WTC11 (cell line): ENCODE results near the gene SLC25A44. TPM values are rescaled to one million over a fixed set of nuclear protein-coding genes. Genes with fewer than 3 reads are reported as not detected.

Source experiments
- ATAC-seq: fragments of 200-7000 bp; cut with Tn5 transposase; 2 replicates; pipeline ENCODE4 v1.10.0; 2021; ENCODE audit warnings: mild to moderate bottlenecking, moderate library complexity
- CTCF ChIA-PET: fragments of 300-600 bp; sonication (Branson Sonifier 250); formaldehyde crosslinking; loops from one replicate; lab custom pipeline; 2021; ENCODE audit warnings: antibody characterized with exemption; lab: Charles Lee
- POLR2A ChIA-PET: fragments of 350-600 bp; sonication (Branson Sonifier 250); formaldehyde crosslinking; loops from one replicate; lab custom pipeline; 2021; ENCODE audit warnings: antibody characterized with exemption; lab: Charles Lee
- DNase-seq: peaks from one replicate; pipeline ENCODE4 v3.0.0; 2021; ENCODE audit warnings: low spot score
- H3K27ac Mint-ChIP-seq: 2 replicates; pipeline ENCODE4 v1.8.0; 2021; ENCODE audit warnings: mixed read lengths
- H3K27me3 Mint-ChIP-seq: 2 replicates; pipeline ENCODE4 v1.8.0; 2021; ENCODE audit warnings: low read depth, mild to moderate bottlenecking, moderate library complexity, mixed read lengths
- H3K36me3 Mint-ChIP-seq: 2 replicates; pipeline ENCODE4 v1.8.0; 2021; ENCODE audit warnings: mixed read lengths
- H3K4me1 Mint-ChIP-seq: 2 replicates; pipeline ENCODE4 v1.8.0; 2022; ENCODE audit warnings: mixed read lengths
- H3K4me3 Mint-ChIP-seq: 2 replicates; pipeline ENCODE4 v1.8.0; 2021; ENCODE audit warnings: mild to moderate bottlenecking, moderate library complexity, mixed read lengths
- H3K9me3 Mint-ChIP-seq: 2 replicates; pipeline ENCODE4 v1.8.0; 2021; ENCODE audit warnings: mixed read lengths
- CBFB ChIP-seq: sonication (generic); formaldehyde crosslinking; IDR thresholded peaks from 2 replicates; pipeline ENCODE4 v1.8.1; 2022; ENCODE audit warnings: mild to moderate bottlenecking, low read depth, missing genetic modification reagents
- GRHL2 ChIP-seq: fragments of 250-450 bp; sonication (Bioruptor Pico); IDR thresholded peaks from 2 replicates; pipeline ENCODE4 v1.8.0; 2022; ENCODE audit warnings: mild to moderate bottlenecking, moderate library complexity; ENCODE audit not compliant: insufficient replicate concordance, severe bottlenecking
- MYBL2 ChIP-seq: sonication (generic); formaldehyde crosslinking; IDR thresholded peaks from 2 replicates; pipeline ENCODE4 v1.8.1; 2023; ENCODE audit warnings: mild to moderate bottlenecking, moderate library complexity, missing genetic modification reagents
- TP53 ChIP-seq: sonication (generic); formaldehyde crosslinking; IDR thresholded peaks from 2 replicates; pipeline ENCODE4 v1.8.1; 2023; ENCODE audit warnings: mild to moderate bottlenecking, missing genetic modification reagents
- ZNF121 ChIP-seq: sonication (generic); formaldehyde crosslinking; IDR thresholded peaks from 2 replicates; pipeline ENCODE4 v1.8.0; 2023; ENCODE audit warnings: missing genetic modification reagents
- ZNF263 ChIP-seq: sonication (generic); formaldehyde crosslinking; IDR thresholded peaks from 2 replicates; pipeline ENCODE4 v1.8.1; 2022; ENCODE audit warnings: low read depth, mild to moderate bottlenecking, moderate library complexity, missing genetic modification reagents
- ZNF317 ChIP-seq: sonication (generic); formaldehyde crosslinking; IDR thresholded peaks from 2 replicates; pipeline ENCODE4 v1.8.1; 2023; ENCODE audit warnings: low read depth, mild to moderate bottlenecking, moderate library complexity, missing genetic modification reagents, borderline replicate concordance
- ZNF423 ChIP-seq: fragments of 250-450 bp; sonication (Bioruptor Pico); IDR thresholded peaks from 2 replicates; pipeline ENCODE4 v2.1.2; 2022; ENCODE audit warnings: mild to moderate bottlenecking, moderate library complexity
- total RNA-seq: library from RNA; stranded (reverse); gene quantifications from 3 replicates; pipeline ENCODE4 v1.2.3, GENCODE V29; 2021
- TF ChIP-seq, protein P1 (sequence below): sonication (generic); formaldehyde crosslinking; IDR thresholded peaks from 2 replicates; pipeline ENCODE4 v1.8.1; 2023; ENCODE audit warnings: mild to moderate bottlenecking, missing genetic modification reagents
- TF ChIP-seq, protein P2 (sequence below): sonication (generic); formaldehyde crosslinking; IDR thresholded peaks from 2 replicates; pipeline ENCODE4 v1.8.1; 2023; ENCODE audit warnings: mild to moderate bottlenecking, missing genetic modification reagents
- TF ChIP-seq, protein P3 (sequence below): sonication (generic); formaldehyde crosslinking; IDR thresholded peaks from 2 replicates; pipeline ENCODE4 v1.8.0; 2022; ENCODE audit warnings: mild to moderate bottlenecking, missing genetic modification reagents
- TF ChIP-seq, protein P4 (sequence below): sonication (generic); formaldehyde crosslinking; conservative IDR thresholded peaks from 2 replicates; pipeline ENCODE4 v1.8.1; 2023; ENCODE audit warnings: mild to moderate bottlenecking, low read depth, missing genetic modification reagents, moderate library complexity
- TF ChIP-seq, protein P5 (sequence below): sonication (generic); formaldehyde crosslinking; IDR thresholded peaks from 2 replicates; pipeline ENCODE4 v1.8.0; 2022; ENCODE audit warnings: mild to moderate bottlenecking, missing genetic modification reagents
- TF ChIP-seq, protein P6 (sequence below): fragments of 250-450 bp; sonication (Bioruptor Pico); conservative IDR thresholded peaks from 2 replicates; pipeline ENCODE4 v1.9.0; 2021; ENCODE audit warnings: mild to moderate bottlenecking
- TF ChIP-seq, protein P7 (sequence below): sonication (generic); formaldehyde crosslinking; IDR thresholded peaks from 2 replicates; pipeline ENCODE4 v1.8.0; 2022; ENCODE audit warnings: missing genetic modification reagents
- TF ChIP-seq, protein P8 (sequence below): sonication (generic); formaldehyde crosslinking; IDR thresholded peaks from 2 replicates; pipeline ENCODE4 v1.8.1; 2022; ENCODE audit warnings: low read depth, mild to moderate bottlenecking, moderate library complexity, missing genetic modification reagents, borderline replicate concordance
- TF ChIP-seq, protein P9 (sequence below): sonication (generic); formaldehyde crosslinking; IDR thresholded peaks from 2 replicates; pipeline ENCODE4 v1.8.1; 2022; ENCODE audit warnings: mild to moderate bottlenecking, missing genetic modification reagents, moderate library complexity, borderline replicate concordance
- TF ChIP-seq, protein P10 (sequence below): fragments of 250-450 bp; sonication (Bioruptor Pico); IDR thresholded peaks from 2 replicates; pipeline ENCODE4 v1.9.0; 2021; ENCODE audit warnings: mild to moderate bottlenecking

SLC25A44 gene
- total RNA-seq, 1 experiment from 2014 or later = 29.1 TPM

DNA sequence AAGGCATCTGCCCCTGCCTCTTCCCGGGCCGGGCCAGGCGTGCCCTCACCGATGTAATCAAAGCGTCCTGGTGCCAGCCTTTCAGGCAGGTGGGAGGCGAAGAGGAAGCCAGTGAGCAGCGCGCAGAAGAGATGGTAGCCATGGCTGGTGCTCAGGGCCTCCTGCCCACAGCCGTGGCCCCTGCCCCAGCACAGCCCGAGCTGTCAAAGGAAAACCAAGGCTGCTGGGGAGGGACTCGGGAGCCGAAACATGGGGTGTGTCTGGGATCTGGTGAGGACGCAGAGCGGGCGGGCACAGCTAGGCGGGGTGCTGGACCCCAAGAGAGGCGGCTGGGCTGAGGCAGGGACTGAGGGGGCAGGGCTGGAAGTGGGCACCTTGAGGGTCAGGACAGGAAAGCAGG is 50.8 kb downstream of the SLC25A44 start:
- ChIA-PET POLR2A (interaction anchor here (0.6 kb wide), 1 partner anchor 104 kb away, joined by 4 read pairs; no protein-coding TSS in a partner anchor), CTCF (interaction anchor here (0.7 to 5.1 kb wide), 6 partner anchors 15 to 115 kb away, joined by 3 to 84 read pairs (median 4); no protein-coding TSS in a partner anchor)
- H3K9me3 Mint-ChIP-seq = no peaks in the 10 kb centered on the region
- H3K4me1 Mint-ChIP-seq = peaks cover 22% of the 10 kb centered on the region
- H3K27ac Mint-ChIP-seq = peak overlapping the region; percentile 19; the same call in 1 of the 2 replicates
- ATAC-seq (no peak), DNase-seq (no peak)
- H3K4me3 Mint-ChIP-seq = peak overlapping the region; percentile 74
- H3K36me3 Mint-ChIP-seq = peaks cover 9% of the 10 kb centered on the region; the same call in 1 of the 2 replicates
- peaks cover 4% of the 10 kb centered on the region for H3K27me3 Mint-ChIP-seq
- TF ChIP-seq, protein P1, sequence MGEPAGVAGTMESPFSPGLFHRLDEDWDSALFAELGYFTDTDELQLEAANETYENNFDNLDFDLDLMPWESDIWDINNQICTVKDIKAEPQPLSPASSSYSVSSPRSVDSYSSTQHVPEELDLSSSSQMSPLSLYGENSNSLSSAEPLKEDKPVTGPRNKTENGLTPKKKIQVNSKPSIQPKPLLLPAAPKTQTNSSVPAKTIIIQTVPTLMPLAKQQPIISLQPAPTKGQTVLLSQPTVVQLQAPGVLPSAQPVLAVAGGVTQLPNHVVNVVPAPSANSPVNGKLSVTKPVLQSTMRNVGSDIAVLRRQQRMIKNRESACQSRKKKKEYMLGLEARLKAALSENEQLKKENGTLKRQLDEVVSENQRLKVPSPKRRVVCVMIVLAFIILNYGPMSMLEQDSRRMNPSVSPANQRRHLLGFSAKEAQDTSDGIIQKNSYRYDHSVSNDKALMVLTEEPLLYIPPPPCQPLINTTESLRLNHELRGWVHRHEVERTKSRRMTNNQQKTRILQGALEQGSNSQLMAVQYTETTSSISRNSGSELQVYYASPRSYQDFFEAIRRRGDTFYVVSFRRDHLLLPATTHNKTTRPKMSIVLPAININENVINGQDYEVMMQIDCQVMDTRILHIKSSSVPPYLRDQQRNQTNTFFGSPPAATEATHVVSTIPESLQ = no peak
- TF ChIP-seq, protein P2, sequence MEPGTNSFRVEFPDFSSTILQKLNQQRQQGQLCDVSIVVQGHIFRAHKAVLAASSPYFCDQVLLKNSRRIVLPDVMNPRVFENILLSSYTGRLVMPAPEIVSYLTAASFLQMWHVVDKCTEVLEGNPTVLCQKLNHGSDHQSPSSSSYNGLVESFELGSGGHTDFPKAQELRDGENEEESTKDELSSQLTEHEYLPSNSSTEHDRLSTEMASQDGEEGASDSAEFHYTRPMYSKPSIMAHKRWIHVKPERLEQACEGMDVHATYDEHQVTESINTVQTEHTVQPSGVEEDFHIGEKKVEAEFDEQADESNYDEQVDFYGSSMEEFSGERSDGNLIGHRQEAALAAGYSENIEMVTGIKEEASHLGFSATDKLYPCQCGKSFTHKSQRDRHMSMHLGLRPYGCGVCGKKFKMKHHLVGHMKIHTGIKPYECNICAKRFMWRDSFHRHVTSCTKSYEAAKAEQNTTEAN (CRISPR knock-in tag) = no peak
- TF ChIP-seq, protein P3, sequence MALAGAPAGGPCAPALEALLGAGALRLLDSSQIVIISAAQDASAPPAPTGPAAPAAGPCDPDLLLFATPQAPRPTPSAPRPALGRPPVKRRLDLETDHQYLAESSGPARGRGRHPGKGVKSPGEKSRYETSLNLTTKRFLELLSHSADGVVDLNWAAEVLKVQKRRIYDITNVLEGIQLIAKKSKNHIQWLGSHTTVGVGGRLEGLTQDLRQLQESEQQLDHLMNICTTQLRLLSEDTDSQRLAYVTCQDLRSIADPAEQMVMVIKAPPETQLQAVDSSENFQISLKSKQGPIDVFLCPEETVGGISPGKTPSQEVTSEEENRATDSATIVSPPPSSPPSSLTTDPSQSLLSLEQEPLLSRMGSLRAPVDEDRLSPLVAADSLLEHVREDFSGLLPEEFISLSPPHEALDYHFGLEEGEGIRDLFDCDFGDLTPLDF (CRISPR knock-in tag) = no peak
- TF ChIP-seq ZNF121 (CRISPR knock-in tag) (no peak), ZNF423 (CRISPR knock-in tag) (no peak), ZNF317 (no peak), GRHL2 (no peak), TP53 (no peak), CBFB (CRISPR knock-in tag) (no peak), MYBL2 (no peak), ZNF263 (no peak)
- TF ChIP-seq, protein P4, sequence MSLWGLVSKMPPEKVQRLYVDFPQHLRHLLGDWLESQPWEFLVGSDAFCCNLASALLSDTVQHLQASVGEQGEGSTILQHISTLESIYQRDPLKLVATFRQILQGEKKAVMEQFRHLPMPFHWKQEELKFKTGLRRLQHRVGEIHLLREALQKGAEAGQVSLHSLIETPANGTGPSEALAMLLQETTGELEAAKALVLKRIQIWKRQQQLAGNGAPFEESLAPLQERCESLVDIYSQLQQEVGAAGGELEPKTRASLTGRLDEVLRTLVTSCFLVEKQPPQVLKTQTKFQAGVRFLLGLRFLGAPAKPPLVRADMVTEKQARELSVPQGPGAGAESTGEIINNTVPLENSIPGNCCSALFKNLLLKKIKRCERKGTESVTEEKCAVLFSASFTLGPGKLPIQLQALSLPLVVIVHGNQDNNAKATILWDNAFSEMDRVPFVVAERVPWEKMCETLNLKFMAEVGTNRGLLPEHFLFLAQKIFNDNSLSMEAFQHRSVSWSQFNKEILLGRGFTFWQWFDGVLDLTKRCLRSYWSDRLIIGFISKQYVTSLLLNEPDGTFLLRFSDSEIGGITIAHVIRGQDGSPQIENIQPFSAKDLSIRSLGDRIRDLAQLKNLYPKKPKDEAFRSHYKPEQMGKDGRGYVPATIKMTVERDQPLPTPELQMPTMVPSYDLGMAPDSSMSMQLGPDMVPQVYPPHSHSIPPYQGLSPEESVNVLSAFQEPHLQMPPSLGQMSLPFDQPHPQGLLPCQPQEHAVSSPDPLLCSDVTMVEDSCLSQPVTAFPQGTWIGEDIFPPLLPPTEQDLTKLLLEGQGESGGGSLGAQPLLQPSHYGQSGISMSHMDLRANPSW (CRISPR knock-in tag) = no peak
- TF ChIP-seq, protein P5, sequence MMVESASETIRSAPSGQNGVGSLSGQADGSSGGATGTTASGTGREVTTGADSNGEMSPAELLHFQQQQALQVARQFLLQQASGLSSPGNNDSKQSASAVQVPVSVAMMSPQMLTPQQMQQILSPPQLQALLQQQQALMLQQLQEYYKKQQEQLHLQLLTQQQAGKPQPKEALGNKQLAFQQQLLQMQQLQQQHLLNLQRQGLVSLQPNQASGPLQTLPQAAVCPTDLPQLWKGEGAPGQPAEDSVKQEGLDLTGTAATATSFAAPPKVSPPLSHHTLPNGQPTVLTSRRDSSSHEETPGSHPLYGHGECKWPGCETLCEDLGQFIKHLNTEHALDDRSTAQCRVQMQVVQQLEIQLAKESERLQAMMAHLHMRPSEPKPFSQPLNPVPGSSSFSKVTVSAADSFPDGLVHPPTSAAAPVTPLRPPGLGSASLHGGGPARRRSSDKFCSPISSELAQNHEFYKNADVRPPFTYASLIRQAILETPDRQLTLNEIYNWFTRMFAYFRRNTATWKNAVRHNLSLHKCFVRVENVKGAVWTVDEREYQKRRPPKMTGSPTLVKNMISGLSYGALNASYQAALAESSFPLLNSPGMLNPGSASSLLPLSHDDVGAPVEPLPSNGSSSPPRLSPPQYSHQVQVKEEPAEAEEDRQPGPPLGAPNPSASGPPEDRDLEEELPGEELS (CRISPR knock-in tag) = no peak
- TF ChIP-seq, protein P6, sequence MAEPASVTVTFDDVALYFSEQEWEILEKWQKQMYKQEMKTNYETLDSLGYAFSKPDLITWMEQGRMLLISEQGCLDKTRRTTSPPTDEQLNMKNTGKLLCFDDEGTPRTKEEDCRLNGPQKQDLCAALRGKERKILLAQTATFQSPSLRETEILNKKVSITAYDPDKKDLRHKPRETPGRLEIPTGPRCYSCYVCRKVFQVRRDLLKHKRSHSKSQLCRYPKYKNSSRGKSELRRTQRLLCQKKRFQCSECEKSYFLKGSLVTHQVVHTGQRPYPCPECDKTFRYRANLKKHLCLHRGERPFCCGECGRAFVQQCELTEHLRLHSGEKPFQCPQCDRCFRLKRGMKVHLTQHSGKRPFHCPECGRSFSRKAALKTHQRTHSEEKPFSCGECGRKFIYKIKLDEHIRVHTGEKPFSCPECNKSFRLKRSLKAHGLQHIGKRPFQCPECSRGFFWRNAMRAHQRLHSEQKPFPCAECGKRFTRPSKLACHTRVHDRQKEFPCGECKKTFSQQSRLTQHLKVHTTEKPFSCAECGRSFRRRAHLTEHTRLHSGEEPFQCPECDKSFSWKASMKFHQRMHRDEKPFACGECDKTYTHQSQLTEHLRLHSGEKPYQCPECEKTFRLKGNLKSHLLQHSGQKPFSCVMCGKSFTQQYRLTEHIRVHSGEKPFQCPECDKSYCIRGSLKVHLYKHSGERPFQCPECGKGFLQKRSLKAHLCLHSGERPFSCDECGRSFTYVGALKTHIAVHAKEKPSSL = no peak
- TF ChIP-seq, protein P7, sequence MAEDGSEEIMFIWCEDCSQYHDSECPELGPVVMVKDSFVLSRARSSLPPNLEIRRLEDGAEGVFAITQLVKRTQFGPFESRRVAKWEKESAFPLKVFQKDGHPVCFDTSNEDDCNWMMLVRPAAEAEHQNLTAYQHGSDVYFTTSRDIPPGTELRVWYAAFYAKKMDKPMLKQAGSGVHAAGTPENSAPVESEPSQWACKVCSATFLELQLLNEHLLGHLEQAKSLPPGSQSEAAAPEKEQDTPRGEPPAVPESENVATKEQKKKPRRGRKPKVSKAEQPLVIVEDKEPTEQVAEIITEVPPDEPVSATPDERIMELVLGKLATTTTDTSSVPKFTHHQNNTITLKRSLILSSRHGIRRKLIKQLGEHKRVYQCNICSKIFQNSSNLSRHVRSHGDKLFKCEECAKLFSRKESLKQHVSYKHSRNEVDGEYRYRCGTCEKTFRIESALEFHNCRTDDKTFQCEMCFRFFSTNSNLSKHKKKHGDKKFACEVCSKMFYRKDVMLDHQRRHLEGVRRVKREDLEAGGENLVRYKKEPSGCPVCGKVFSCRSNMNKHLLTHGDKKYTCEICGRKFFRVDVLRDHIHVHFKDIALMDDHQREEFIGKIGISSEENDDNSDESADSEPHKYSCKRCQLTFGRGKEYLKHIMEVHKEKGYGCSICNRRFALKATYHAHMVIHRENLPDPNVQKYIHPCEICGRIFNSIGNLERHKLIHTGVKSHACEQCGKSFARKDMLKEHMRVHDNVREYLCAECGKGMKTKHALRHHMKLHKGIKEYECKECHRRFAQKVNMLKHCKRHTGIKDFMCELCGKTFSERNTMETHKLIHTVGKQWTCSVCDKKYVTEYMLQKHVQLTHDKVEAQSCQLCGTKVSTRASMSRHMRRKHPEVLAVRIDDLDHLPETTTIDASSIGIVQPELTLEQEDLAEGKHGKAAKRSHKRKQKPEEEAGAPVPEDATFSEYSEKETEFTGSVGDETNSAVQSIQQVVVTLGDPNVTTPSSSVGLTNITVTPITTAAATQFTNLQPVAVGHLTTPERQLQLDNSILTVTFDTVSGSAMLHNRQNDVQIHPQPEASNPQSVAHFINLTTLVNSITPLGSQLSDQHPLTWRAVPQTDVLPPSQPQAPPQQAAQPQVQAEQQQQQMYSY = no peak
- TF ChIP-seq, protein P8, sequence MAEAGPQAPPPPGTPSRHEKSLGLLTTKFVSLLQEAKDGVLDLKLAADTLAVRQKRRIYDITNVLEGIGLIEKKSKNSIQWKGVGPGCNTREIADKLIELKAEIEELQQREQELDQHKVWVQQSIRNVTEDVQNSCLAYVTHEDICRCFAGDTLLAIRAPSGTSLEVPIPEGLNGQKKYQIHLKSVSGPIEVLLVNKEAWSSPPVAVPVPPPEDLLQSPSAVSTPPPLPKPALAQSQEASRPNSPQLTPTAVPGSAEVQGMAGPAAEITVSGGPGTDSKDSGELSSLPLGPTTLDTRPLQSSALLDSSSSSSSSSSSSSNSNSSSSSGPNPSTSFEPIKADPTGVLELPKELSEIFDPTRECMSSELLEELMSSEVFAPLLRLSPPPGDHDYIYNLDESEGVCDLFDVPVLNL (CRISPR knock-in tag) = no peak
- TF ChIP-seq, protein P9, sequence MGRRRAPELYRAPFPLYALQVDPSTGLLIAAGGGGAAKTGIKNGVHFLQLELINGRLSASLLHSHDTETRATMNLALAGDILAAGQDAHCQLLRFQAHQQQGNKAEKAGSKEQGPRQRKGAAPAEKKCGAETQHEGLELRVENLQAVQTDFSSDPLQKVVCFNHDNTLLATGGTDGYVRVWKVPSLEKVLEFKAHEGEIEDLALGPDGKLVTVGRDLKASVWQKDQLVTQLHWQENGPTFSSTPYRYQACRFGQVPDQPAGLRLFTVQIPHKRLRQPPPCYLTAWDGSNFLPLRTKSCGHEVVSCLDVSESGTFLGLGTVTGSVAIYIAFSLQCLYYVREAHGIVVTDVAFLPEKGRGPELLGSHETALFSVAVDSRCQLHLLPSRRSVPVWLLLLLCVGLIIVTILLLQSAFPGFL (CRISPR knock-in tag) = no peak
- TF ChIP-seq, protein P10, sequence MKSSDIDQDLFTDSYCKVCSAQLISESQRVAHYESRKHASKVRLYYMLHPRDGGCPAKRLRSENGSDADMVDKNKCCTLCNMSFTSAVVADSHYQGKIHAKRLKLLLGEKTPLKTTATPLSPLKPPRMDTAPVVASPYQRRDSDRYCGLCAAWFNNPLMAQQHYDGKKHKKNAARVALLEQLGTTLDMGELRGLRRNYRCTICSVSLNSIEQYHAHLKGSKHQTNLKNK (CRISPR knock-in tag) = no peak
